ENCODE data around the gene FMN2.

FMN2 gene

DNA sequence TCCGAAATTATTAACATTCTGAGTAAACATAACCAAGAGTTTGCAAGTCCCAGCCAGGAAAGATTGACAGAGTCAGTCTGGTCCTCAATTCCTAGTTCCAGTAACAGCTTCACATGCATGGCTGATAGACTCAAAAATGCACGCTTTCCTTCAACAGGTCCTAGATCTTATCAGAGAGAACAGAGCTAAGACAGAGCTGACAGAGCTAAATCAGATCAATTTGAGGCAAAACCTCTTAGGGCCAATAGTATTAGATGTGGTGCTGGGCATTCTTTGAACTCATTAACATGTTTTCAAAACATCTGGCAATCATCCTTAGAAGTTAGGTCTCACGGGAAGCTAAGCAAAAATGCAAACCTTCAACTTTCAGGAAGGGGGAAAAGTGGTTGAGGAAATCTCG, 406.2 kb downstream of the FMN2 start:
- DNase-seq: no peak

DNA sequence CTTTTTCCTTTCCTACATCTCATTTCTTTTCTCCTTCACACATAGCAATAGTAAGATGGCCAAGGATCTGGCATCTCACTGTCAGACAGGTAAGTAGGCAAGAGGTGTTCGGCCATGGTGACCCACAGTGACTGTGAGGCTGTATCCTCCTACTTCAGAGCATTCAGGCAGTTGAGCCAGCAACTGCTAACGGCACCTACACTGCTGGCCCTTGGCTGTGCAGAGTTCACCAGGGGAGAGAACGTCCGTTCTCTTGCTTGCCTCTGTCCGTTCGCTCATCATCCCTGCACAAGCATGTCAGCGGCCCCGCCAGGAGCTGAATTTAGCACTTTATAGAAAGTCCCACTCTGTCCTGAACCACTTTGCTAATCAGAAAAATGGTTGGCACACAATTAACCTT, 406.7 kb downstream of the FMN2 start:
- no peak for DNase-seq

DNA sequence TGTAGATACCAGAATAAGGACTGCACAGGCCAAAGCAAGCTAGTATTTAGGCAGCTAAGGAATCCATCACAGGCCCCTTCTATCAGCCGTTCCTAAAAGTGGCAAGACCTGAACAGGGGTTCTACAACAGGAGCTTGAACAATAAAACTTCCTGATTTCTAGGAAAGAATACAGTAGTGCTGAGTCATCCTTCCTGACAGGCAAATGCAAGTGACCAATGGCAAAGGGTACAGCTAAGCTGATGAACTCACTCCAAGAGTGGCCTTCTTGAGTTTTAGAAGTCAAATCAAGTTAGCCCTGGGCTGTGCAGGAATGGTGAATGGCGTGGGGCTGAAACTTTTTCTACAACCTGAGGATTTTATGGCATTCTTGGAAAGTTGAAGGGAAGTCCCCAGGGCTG, 407.3 kb downstream of the FMN2 start:
- no peak for DNase-seq

DNA sequence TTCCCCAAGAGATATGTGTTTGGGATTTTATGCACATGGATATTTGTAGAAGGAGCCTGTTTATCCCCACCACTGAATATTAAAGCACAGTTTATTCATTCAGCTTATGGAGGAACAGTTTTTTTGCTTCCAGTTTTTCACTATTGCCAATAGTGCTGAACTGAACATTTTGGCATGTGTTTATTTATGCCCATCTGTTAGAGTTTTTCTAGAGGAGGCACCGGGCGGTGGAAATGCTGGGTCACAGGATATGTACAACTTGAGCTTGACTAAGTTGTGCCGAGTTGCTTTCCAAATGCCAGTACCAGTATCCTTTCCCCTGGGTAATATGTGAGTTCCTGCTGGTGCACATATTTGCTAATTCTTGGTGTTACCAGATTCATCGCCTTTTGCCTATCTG, 409.0 kb downstream of the FMN2 start:
- DNase-seq: no peak

DNA sequence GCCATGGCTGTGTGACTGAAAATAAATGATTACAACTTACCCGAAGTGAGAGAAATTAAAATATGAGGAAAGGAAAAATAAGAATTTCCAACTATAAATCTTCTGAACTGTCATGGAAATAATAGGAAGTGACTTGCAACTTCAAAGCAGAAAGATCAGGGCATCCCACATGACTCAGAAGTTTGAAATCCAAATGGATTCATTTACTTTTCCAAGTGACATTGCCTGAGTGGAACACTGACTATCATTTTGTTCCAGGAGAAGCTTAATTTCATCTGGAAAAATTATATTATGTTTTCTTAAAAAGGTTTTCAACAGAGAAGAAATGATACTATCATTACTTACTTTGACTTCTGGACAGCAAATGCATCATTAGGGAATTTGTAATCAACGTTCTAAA, 409.4 kb downstream of the FMN2 start:
- DNase-seq: no peak

DNA sequence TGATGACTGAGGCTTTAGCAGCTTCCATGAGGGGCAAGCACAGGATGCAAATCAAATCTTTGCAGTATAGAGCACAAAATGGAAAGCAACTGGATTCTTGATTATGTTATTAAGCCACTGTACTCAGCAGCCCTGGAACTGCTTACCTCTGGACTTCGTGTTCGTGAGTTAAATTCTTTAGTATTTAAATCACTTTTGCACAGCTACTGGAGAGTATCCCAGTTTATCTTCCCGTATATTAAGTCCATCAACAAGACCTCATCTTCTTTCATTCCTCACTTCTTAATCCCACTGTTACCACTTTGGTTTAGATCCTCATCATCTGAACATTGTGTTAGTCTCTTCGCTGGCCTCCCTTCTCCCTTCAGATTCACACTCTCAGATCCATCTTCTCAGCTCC, 411.4 kb downstream of the FMN2 start:
- no peak for DNase-seq

DNA sequence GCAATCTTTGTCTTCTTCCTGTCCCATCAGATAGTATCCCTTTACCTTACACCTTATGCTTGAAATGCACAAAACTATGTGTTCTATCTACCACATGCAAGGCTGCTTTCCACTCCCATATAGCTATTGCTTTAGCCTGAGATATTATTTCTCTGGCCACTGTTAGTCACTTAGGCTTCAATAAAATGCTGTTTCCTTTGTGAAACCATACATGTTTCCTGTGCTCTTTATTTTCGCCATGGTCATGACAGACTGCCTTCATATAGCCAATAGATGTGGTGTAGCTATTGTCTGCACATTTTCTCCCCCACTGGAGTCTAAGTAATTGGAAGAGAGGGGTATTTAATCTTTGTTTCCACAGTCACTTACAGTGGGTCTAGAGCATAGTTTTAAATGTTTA, 411.9 kb downstream of the FMN2 start:
- no peak for DNase-seq

DNA sequence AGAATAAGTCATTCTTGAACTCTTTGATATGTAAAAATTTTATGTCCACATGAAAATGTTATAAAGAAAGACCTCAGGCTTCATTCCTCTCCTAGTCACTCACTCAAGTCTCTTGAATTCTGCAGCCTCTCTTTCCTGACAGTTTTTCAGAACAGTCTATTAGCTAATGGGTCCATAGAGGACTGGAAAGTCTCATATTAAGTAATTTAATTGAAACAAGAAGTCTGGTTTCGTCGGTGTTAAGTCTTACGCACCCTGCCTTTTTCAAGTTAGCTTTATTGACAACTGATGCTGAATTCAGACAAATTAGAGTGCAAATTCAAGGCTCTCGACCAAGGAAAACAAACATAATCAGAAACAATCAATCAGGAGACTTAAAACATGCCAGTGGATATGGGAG, 414.5 kb downstream of the FMN2 start:
- no peak for DNase-seq

DNA sequence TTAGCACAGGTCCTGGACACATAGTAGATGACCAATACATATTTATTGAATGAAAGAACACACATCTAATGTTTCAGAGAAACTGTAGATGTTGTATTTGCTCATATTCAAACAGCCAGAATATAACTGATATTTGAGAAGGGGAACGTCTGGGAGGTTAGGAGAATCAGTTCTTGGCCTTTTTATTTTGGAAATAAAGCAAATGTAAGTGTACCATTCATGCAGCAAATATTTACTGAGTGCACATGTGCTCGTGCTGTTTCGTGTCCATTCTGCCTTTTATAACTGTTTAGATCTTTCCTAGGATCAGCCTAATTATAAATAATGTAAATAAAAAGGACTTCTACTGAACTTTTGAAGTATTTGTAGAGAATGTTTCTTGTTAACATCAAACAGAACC, 416.5 kb downstream of the FMN2 start:
- DNase-seq: no peak

DNA sequence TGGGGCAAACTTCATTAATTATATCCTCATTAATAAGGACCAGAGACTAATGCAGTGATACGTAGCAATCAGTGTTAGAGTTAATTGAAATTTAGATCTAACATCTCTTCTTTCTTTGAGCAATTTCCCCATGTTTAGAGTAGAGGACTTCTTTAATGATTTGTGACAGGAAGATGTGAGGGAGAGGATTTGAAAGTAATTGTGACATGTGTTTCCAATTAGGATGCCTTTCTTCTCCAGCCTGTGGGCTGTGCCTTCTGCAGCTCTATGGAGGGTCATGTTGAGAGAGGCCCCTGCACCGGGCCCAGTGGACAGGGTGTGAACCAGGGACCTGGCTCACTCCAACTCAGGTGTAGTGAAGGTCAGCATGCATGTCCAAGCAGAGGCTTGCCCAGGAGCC, 417.3 kb downstream of the FMN2 start:
- DNase-seq: no peak

DNA sequence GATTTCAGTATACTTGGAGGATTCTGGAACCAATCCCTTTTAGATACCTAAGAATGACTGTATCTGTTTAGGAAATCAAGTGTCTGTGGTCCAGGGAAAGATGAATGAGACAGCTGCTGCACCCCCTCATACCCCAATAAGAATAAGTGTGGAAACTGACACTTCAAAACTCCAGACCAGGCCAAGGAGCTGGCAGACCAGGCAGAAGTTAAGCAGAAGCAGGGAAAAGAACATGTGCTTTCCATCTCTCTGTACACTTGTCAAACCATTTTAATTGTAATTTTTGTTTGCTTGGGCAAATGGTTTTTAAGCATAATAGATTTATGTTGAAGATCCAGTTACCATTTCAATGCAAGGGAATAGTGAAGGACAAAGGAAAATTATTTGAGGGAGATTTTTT, 420.1 kb downstream of the FMN2 start:
- no peak for DNase-seq

DNA sequence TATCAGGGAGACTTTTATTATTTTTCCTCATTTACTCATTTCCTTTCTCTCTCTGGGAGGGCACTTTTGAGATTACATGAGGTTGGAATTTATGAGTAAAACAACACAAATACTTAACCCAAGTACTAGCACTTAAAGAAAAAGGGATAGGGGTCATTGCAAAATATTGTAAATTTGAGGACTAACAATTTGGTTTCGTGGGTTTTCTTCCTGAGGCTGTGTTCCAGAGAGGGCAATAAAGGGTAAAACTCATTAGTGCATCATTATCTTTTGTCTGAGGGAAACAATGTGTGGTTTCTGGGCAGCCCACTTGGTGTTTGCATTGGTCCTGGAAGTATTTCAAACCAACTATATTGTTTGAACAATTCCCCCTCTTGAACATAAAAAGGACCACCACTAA, 423.8 kb downstream of the FMN2 start:
- DNase-seq: no peak

DNA sequence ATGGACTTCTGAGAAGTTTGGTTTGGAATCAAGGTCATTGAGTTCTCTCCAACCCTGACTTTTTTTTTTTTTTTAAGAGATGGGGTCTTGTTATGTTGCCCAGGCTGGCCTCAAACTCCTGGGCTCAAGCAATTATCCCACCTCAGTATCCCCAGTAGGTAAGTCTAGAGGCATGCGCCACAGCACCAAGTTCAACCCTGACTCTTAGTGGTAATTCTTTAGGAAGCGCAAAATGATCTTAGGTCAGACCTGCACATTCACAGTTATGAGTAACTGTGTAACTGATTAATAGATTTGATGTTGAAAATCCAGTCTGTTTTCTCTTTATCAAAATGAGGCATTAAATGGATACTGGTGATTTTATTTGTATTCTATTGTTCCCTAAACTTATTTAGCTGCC, 424.4 kb downstream of the FMN2 start:
- DNase-seq: no peak

DNA sequence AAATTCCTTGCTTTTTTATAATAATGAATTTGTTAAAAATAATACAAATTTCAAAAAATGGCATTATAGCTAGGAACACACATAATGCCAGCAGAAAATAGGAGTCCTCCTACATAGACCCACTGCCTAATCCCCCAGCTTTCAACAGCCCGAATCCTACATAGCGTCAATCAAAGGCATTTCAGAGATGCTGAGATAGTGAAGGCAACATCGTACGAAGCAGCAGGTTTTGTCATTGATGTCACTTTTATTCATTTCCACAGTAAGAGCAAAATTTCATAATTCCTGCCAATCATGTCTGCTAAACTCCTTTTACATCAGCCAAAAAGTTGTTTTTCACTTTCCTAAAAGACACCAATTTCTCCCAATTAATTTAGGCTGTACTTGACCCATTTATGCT, 426.2 kb downstream of the FMN2 start:
- DNase-seq: no peak

DNA sequence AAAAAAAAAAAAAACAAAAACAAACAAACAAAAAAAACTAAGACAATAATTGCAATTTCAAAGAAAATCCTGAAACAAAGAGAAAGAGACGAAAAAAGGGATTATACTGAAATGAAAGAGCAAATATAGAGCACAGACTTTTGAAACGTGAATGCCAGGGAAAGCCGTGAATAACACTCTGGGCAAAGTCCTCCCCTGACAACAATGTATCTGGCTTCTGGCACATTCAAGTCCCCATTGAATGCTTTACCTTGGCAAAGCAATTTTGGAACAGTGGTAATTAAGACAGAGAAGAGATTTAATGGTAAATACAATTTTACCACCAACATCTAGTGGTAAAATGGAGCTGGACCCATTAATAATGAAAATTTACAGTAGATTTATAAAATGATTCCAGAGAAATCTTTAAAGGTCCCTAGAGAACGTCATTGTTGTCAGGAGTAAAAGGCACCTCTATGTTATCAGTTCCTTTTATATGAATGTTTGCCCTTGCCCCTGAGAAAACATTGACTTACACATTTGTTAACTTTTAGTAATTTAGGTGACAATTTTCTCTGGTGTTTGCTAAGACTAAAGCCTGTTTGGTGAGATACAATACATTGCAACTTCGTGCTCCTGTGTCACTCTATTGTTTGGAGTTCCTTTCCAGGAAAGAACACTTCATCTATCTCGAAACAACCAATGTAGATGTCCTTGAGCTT, 430.6 kb downstream of the FMN2 start:
- no peak for DNase-seq

DNA sequence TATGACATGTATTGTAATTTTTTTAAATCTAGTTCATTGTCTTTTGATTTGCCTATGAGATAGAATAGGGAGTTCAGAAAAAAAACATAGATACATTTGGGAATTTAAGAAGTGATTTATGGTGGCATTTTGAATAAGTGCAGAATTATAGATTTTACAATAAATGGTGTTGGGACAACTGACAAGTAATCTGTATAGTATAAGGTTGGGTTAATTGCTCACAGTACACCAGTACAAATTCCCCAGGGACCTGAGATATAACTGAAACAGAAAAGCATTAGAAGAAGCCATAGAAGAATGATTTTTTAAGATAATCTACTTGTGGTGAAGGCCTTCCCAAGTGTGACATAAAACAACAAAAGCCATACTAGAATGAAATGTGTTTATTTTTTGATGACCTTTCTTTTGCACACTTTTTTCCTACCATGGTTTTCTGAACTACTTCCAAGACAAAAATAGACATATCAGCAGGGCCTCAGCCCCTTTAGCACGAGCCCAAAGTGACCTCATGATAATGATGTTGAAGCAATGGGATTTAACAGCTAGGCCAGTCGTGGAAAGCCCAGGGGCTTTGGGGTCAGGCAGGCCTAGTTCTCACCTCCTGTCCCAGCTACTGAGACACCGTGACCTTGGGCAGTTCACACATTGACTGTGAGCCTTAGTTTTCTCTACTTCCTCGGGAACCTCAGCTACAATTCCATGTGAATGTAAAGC, 432.8 kb downstream of the FMN2 start:
- DNase-seq: no peak

All from cerebellar nuclear complex (tissue), 1 donor.